K562 (cell line): ENCODE data around the gene USP48. TPM values are rescaled to one million over a fixed set of nuclear protein-coding genes. Genes with fewer than 3 reads are reported as not detected.
A peak's percentile ranks its signal among the peaks of the same experiment; 100 is the strongest.

Experiments used
- CREM ChIP-seq: IDR thresholded peaks from 2 replicates; pipeline ENCODE4 v1.6.1; 2014; ENCODE audit warnings: antibody characterized with exemption, low read depth
- ESRRA ChIP-seq: fragments of 450-650 bp; IDR thresholded peaks from 2 replicates; pipeline ENCODE4 v1.6.1; 2014; ENCODE audit warnings: low read depth, mild to moderate bottlenecking, moderate library complexity, borderline replicate concordance
- MTA3 ChIP-seq: fragments of 450-650 bp; formaldehyde crosslinking; IDR thresholded peaks from 2 replicates; pipeline ENCODE4 v1.6.1; 2017; ENCODE audit warnings: mild to moderate bottlenecking, borderline replicate concordance
- polyA plus RNA-seq, 8 experiments: library from polyadenylated mRNA; depleted of rRNA in 4 of 8; stranded (reverse) in 5 of 8; unstranded in 3 of 8; fragments of >200 nt; fragmentation: Nextera tagmentation in 2 of 8; fragmentation: Illumina TruSeq in 1 of 8; extraction: Ambion mirVana in 2 of 8; extraction: Trizol in 1 of 8; gene quantifications; 2 replicates each; pipeline versions ENCODE4 v1.2.1 to v1.2.3, GENCODE V29; 2011 to 2014; ENCODE audit warnings: inconsistent platforms in 1 of 8, missing spikeins in 1 of 8
- total RNA-seq, 7 experiments: library from RNA; depleted of rRNA in 6 of 7; stranded (reverse); fragments of >200 nt in 6 of 7; fragmentation: Illumina TruSeq in 2 of 7; extraction: Trizol in 2 of 7; gene quantifications; 2 replicates each; pipeline versions ENCODE4 v1.2.1 to v1.2.3, GENCODE V29; 2011 to 2021; ENCODE audit warnings: low replicate concordance in 1 of 7
- TF ChIP-seq, protein P1 (sequence below): fragments of 200-800 bp; sonication (Bioruptor generic); IDR thresholded peaks from 2 replicates; pipeline ENCODE4 v1.6.1; 2017; ENCODE audit warnings: missing genetic modification characterization, missing compliant biosample characterization
- TF ChIP-seq, protein P2 (sequence below), 2 experiments: fragments of 450-650 bp in 1 of 2; sonication (generic) in 1 of 2; formaldehyde crosslinking in 1 of 2; IDR thresholded peaks in 1 of 2; conservative IDR thresholded peaks in 1 of 2; 2 replicates each; pipeline versions ENCODE4 v1.6.1 to v1.8.1; 2016 to 2023; ENCODE audit warnings: mild to moderate bottlenecking in 2 of 2, moderate library complexity in 2 of 2, inconsistent platforms in 1 of 2, missing genetic modification reagents in 1 of 2

The USP48 gene
- total and polyA plus RNA-seq, 9 of the 15 experiments (the other 6 are each of a cell fraction or from before 2014, with no cell fraction given): 23.3 to 123 (median 106) TPM

DNA sequence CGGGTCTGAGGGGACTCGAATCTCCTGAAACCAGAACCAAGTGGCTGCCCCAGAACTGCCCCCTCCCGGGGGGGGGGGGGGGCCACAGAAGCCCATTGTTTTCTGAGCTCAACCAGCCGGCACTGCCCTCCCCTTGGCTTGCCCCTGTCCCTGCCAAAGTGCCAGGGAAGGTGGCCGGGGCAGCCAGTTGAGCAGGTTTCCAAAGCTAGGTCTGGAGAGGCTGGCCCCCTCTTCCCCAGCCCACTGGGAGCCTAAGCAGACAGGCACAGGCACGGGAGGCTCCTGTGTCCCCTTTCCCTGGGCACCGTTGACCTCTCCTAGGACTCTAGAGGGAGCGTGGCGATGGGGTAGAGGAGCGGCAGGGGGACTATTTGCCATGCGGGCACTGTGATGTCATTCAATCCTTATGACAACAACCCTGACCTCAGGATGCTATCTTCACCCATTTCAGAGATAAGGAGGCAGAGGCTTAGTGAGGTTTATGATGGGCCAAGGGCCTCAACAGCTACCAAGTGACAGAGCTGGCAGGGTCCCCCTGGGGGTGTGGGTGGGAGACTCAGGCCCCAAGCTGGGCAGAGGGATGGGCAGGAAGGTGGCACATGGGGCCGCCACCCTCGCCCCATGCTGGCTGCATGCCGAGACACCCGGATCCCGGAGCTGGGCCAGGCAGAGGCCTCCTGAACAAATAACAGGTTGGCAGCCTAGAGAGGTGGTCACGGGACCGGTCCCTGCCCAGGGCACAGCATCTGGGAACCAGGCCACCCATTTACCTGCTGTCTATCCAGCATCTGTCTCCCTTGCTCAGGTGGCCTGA, 148.8 kb downstream of the USP48 start (continued):
- TF ChIP-seq, protein P1, sequence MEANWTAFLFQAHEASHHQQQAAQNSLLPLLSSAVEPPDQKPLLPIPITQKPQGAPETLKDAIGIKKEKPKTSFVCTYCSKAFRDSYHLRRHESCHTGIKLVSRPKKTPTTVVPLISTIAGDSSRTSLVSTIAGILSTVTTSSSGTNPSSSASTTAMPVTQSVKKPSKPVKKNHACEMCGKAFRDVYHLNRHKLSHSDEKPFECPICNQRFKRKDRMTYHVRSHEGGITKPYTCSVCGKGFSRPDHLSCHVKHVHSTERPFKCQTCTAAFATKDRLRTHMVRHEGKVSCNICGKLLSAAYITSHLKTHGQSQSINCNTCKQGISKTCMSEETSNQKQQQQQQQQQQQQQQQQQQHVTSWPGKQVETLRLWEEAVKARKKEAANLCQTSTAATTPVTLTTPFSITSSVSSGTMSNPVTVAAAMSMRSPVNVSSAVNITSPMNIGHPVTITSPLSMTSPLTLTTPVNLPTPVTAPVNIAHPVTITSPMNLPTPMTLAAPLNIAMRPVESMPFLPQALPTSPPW: peak; percentile 56
- TF ChIP-seq ESRRA (peak; percentile 31; the same call in 1 of the 2 replicates), CREM (peak; percentile 84), MTA3 (0 out of 2 replicates have a peak, but pooled peaks have one; percentile 43)
- TF ChIP-seq, protein P2, sequence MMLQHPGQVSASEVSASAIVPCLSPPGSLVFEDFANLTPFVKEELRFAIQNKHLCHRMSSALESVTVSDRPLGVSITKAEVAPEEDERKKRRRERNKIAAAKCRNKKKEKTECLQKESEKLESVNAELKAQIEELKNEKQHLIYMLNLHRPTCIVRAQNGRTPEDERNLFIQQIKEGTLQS (IDR thresholded peaks at IDR 0.05): peak; percentile 22; the same call in 1 of the 2 replicates
- TF ChIP-seq, protein P2 (CRISPR knock-in tag; conservative IDR thresholded peaks at IDR 0.05): no peak
- TF ChIP-seq, all 486 proteins: peak for 20
